HG03439 (cell line): ENCODE data around the gene HOXA10.

ENCODE experiments used
- ATAC-seq: cut with Tn5 transposase; IDR thresholded peaks from one replicate; pipeline ENCODE4 v1.9.1; 2021; ENCODE audit warnings: mild to moderate bottlenecking, moderate library complexity; ENCODE audit not compliant: unreplicated experiment

Gene HOXA10

DNA sequence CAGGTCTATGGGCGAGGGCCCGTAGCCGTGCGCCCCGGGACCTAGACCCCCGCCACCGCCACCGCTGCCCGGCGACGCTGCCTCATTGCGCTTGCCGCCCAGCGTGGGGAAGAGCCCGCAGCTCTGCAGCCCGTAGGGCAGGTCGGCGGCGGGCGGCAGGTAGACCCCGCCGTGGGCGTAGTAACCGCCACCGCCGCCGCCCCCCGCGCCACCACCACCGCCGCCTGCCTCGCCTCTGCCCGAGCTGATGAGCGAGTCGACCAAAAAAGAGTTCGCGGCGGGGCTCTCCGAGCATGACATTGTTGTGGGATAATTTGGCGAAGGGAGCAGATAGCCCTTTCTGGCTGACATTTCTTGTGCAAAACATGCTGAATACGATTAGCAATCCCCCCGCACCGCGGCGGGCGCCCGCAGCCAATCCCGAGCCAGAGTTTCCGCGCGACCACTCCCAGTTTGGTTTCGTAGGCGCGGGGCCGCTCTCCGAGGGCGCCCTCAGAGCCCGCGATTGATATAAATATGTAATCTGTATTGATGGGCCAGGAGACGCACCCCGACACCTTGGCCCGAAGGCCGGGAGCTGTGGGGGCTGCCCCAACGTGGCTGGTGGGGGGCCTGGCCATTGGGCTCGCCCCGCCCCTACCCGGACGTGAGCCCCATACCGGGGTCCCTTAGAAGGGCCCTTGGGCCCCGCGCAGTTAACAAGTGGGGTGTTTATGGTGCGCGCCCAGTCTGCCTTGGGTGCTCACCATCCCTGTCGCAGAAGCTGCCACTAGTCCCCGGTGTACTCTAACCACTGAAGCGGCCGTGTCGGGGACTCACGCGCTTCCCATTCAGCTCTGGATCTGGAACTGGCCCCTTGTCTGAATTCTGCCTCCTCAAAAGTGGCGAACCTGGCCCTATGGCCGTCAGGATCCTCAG, at the start of gene HOXA10:
HOXA10 (minus strand) TSS at position 365 of the 918 bp plus-strand sequence; CDS start at position 351, 14 bp downstream.
- no peak for ATAC-seq

DNA sequence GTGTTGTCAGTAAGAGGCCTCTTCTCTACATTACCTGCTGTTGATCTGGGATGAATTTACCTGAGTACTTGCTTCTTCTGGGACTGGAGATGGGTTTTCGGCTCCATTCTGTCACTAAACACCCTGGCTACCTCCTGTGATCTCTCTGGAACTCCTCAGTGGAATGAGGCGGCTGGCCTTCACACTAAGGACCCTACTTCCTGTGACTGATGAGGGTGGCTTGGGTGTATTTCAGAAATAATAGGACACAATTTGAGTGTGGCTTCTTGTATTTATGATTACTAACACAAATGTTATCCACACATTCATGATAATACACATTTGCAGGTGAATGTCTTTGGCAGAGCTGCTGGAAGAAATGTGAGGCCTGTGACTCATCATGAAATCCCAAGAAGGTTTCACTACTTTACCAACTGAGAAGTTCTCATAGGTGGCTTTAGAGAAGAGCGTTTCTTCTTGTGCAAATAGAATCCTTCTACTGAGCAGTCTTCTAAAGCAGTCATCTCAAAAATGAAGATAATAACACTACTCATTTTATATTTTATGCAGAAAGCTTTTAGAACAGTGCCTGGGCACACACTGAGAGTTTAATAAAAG, 47.2 kb upstream of the HOXA10 start:
- no peak for ATAC-seq

- no peak for ATAC-seq
These were observed 46.4 kb upstream of the HOXA10 start for GRCh38 chr7:27220440-27220955.

DNA sequence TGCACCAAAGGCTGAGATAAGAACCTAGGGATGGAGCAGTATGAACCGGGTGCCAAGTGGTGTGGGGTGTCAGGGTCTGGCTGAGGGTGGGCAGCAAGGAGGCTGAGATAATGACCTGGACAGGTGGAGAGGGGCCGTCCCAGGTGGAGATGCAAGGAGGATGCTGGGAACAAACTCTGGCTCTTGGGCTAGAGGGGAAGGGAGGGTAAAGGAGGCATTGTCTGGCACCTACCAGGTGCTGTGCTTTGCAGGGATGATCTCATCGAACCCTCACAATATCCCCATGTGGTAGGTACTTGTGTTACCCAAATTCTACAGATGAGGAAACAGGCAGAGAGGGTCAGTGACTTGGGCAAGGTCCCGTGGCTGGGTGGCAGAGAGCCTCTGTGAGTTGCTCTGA, 45.7 kb upstream of the HOXA10 start:
- no peak for ATAC-seq

GRCh38 chr7:27217951-27218350, 43.8 kb upstream of the HOXA10 start:
- no peak for ATAC-seq

DNA sequence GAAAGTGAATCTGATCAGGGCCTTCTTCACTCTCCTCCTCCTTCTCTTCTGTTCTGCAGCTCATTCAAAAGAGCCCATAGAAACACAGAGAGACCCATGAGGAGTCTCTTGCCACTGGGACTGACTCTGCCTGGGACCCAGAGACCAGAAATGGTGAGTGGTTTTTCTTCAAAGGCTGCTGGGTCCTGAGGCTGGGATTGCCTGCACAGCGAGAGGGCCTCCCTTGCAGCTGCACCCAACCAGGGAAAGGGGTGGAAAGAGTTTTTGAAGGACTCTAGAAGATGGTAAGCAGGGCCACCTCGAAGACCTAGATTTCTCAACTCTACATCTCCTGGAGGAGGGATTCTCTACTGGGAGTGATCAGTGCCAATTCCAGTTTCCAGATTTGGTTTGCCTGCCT, 41.2 kb upstream of the HOXA10 start:
- ATAC-seq: no peak

GRCh38 chr7:27214239-27214950, 40.3 kb upstream of the HOXA10 start:
- no peak for ATAC-seq

DNA sequence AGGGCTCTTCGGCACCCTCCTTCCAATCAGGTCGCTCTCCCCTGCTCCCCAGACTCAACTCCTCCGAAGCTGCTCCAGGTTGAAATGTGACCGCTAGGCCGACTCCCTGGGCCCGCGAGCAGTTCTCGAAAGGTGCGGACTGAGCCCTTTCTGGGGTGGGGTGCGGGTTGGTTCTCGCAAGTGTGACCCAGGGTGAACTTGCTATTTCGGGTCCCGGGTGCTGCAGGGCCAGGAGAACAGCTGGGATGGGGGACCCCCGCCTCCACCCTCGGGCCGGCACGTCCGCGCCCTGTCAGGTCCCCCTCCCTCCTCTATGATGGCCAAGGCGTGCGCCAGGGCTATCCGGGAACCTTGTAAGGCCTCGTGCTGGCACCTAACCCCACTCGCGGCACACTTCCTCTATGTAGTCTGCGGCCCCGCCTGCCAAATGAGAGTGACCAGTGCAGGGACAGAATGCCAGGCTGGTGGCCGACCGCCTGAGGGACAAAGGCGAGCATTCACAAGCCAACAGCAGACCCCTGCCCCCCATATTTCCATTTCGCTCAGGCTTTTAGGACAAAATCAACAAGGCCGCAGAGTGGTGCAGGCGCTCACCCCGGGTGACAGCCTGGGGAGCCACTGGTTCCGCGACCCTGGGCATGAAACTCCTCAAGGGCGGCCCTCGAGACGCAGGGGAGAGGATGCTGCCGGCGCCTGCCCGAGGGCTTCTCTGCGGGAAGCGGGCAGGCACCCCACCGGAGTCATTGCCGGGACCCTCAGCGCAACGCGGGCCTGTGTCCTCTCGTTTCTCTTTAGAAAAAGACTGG, 39.5 kb upstream of the HOXA10 start:
- ATAC-seq: no peak

DNA sequence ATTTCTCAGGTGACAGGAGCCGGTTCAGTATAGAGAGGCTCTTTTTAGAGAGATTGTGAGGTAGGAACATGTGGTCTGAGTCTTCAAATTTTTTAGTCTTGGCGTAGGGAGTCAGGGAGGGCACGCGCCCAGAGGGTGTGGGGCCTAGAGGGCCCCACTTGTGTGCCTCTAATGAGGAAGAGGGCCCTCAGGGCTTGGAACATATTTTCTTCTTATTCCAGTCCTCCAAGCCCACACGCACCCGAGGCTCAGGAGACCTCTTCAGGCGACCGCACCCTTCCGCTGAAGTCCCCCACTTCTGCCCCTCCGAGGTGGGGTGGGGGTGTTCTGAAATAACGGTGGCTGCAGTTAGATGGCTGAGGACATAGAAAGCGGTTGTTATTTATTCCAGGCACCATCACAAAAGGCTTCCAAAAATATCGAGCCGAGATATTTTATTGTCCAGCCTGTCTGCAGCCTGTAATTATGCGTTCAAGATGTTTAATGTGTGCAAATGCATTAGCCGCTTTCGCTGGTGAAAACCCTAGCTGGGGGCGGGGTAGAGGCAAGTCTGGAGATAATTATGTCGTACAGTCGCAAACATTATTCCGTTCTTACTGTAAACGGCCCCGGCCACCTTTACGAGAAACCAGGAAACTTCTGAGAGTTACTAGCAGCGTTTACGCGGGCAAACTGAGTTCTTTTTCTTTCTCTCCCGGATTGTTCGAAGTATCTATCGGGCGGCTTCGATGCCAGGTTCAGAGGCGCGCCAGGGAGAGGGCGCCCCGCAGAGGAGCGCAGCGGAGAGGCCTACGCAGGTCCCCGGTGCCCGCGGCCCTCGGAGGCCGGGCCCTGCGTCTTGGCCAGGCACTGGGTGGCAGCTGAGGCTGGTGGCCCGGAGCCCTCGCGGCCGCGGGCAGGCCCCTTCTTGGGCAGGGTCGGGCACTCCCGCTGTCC, 38.6 kb upstream of the HOXA10 start:
- no peak for ATAC-seq

- no peak for ATAC-seq
These were observed 37.7 kb upstream of the HOXA10 start for GRCh38 chr7:27211764-27212204.

- ATAC-seq: no peak
These were observed 36.9 kb upstream of the HOXA10 start for GRCh38 chr7:27211084-27211446.

DNA sequence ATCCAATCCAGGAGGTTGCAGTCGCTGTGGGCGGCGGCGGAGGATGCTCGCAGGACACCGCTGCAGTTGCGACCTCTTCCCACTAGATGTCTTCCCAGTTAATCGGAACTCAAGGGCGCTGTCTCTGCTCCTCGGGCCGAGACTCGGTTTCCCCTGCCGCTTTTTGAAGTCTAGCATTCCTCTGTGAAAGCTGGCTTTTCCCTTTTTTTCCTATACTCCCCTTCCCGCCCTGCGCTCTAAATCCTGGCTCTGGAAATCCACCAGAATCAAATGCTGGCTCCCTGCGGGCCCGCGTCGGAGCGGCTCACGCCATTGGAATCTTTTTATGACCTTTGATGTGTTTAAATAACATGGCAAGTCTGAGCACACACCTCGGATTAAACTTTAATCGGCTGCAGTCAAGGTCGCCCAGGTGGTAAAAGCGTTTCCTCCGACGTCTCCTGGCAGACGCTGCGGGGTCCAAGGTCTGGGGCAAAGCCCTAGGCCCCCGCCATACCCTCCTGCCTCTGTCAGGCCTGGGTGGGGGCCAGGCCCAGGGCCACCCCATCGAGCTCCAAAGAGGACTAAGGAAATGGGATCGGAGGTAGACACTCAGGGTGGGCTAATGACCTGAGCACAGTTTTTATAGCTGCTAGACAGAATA, 36.4 kb upstream of the HOXA10 start:
- ATAC-seq: no peak

DNA sequence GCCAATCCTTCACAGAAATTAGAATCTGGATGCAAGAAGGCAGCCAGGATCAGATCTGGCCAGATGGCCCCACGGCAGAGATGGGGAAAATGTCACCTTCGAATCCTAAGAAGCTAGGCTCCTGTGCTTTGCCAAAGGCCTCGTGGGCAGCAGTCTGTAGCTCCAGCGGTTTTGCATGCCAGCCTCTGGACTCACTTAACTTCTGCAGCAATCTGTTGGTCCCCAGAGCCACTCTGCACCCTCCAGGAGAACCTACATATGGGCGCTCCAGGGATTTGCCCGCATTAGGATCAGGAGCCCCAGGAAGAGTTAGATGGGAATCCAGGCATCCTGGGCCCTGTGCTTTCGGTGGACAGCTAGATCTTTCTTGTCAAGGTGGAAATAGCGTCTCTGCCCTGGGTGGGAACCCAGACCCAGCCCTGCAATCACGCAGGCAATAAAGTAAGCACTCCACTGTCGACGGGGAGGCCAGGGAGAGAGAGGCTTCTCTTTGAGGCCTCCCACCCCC, 35.9 kb upstream of the HOXA10 start:
- no peak for ATAC-seq

DNA sequence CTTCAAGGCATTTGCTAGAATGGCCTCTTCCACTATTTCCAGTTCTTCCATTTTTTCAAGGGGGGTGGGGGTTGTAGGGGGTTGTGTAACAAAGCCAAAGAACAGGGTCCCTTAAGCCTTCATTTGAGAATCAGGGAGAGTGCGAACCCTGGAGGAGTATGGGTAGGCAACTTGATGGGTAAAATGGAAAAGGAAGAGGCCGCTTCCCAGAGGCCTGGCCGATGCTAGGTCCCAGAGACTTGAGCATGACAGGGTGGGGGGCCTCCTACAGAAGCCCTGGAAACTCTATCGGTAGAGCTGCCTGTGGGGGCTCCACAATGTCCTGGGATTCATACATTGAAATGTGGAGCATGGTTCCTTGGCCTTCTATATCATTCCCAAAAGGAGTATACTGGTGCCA, 34.9 kb upstream of the HOXA10 start:
- ATAC-seq: no peak

- ATAC-seq: no peak
These were observed 33.3 kb upstream of the HOXA10 start for GRCh38 chr7:27207348-27207985.

DNA sequence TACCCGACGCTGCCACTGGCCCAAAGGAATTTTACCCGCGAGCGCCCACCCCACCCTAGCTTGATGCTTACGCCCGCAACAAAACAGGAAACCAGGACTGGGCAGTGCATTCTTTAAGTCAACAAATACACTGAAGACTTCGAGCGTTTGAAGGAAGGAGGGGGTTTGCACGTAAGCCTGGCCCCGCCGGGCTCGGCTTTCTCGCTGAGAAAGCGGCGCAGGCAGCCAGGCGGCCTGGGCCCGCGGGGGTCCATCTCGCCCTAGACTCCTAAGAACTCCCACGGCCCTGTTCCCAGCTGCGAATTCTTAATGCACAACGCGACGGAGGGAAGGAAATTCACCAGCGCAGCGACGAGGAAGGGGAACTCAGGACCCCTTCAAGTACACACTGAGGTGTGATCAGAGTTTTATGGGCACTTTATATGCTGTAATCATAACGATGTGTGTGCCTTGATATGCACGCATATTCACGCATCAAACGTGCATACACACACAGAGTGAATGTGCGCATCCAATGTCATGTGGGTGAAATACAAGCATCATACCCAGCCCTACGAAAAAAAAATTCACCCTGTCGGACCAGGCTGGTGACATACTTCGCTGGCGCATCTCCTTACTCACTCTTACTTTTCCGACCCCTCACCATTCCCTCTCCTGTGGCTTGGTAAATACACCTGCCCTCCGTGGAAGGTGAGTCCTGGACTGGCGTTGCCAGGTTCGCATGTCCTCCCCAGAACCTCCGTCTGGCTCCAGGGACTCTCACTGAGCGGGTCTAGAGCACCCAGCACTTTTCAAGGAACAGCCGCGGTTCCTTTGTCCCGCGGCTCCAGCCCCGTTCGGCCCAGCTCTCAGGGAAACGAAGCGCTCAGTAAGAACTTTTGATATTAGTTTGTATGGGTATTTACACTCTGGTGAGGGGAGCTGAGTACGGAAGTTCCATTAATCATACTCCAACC, 31.5 kb upstream of the HOXA10 start:
- no peak for ATAC-seq

DNA sequence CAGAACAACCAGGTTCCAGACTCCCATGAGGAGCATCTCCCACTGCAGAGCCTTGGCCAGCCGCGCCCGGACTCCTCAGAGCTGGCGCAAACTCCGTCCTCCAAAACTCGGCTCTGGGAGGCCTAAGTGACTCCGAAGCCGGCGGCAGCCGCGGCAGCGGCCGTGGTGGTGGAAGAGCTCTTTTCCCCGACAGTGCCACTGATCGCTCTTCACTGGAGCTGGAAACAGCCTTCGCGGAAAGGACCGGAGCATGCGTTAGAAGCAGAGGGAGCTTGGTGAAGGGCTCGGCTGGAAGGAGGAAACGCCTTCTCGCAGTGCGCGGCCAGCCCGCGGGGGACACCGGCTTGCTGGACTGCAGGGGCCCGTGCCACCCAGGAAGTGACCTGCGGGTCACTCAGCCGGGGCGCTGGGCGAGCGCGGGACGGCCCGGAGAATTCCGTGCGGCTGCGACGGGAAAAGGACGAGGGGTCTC, 30.8 kb upstream of the HOXA10 start:
- no peak for ATAC-seq
